WI38 (cell line): Measurements from ENCODE around the gene ZNF740.
"Not testable (repeated sequence)": the region's sequence is repeated elsewhere in the genome, so short reads cannot be mapped to it uniquely, and the experiment has no call there.

Experiments used
- H3K4me3 ChIP-seq: 2 replicates; pipeline ENCODE4 v1.5.1; 2011; ENCODE audit warnings: low read depth, mild to moderate bottlenecking, control low read depth, low read length
- CTCF ChIP-seq: IDR thresholded peaks from 2 replicates; pipeline ENCODE4 v1.5.1; 2012; ENCODE audit warnings: low read depth, mild to moderate bottlenecking, control low read depth, low read length

ZNF740 gene

GRCh38 chr12:53201639-53202038 is 21.1 kb downstream of the ZNF740 start:
- TF ChIP-seq CTCF: no peak
- no peak overlapping the region for H3K4me3 ChIP-seq

DNA sequence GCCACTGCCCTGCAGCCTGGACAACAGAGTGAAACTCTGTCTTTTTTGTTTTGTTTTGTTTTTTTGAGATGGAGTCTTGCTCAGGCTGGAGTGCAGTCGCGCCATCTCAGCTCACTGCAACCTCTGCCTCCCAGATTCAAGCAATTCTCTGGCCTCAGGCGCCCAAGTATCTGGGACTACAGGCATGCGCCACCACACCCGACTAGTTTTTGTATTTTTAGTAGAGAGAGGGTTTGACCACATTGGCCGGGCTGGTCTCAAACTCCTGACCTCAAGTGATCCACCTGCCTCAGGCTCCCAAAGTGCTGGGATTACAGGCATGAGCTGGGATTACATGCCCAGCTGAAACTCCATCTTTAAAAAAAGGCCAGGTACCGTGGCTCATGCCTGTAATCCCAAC is 21.8 kb downstream of the ZNF740 start:
- not testable (repeated sequence) for H3K4me3 ChIP-seq

- TF ChIP-seq CTCF: no peak
- H3K4me3 ChIP-seq: no peak overlapping the region
These were observed 23.8 kb downstream of the ZNF740 start for GRCh38 chr12:53204351-53204750.

- no peak overlapping the region for H3K4me3 ChIP-seq
These were observed 25.4 kb downstream of the ZNF740 start for GRCh38 chr12:53205747-53206419.

GRCh38 chr12:53207042-53207441 is 26.5 kb downstream of the ZNF740 start, which contains the start of gene ITGB7:
ITGB7 (minus strand) TSS chr12:53207251; CDS start chr12:53200443, 6,808 bp downstream.
- H3K4me3 ChIP-seq: no peak within 1 kb of the TSS
- no peak for TF ChIP-seq CTCF

More at GRCh38 chr12:53205747-53206419, 25.4 kb downstream of the ZNF740 start:
- no peak for TF ChIP-seq CTCF

GRCh38 chr12:53208435-53208834 is 27.9 kb downstream of the ZNF740 start:
- H3K4me3 ChIP-seq: no peak overlapping the region
- no peak for TF ChIP-seq CTCF

- no peak overlapping the region for H3K4me3 ChIP-seq
- no peak for TF ChIP-seq CTCF
These were observed 28.4 kb downstream of the ZNF740 start for GRCh38 chr12:53208877-53209463.
